C4-2B (cell line): ENCODE measurements around the gene HPRT1.

Experiments used
- ZFX ChIP-seq: fragments of 450-650 bp; IDR thresholded peaks from 2 replicates; pipeline ENCODE4 v1.6.1; 2017
- TF ChIP-seq, protein P1 (sequence below): fragments of 450-650 bp; conservative IDR thresholded peaks from 2 replicates; pipeline ENCODE4 v1.5.1; 2017; ENCODE audit warnings: mild to moderate bottlenecking

DNA sequence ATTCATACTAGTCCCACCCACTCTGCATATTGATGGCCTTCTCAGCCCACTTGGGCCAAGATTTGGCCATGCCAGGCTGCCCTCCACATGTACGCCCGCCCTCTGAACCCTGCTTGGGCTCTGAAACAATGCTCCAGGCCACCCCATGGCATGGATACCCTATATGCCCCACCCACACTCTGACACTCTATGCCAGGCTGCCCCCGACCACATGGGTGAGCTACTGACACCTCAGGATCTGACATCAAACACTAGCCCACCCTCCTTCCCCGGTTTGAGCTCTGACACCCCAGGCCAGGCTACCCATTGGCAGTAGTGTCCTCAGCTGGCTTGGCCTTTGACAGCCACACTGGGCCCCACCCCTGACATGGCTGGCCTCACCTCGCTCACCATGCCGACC, 69.5 kb downstream of the HPRT1 start:
- TF ChIP-seq, protein P1, sequence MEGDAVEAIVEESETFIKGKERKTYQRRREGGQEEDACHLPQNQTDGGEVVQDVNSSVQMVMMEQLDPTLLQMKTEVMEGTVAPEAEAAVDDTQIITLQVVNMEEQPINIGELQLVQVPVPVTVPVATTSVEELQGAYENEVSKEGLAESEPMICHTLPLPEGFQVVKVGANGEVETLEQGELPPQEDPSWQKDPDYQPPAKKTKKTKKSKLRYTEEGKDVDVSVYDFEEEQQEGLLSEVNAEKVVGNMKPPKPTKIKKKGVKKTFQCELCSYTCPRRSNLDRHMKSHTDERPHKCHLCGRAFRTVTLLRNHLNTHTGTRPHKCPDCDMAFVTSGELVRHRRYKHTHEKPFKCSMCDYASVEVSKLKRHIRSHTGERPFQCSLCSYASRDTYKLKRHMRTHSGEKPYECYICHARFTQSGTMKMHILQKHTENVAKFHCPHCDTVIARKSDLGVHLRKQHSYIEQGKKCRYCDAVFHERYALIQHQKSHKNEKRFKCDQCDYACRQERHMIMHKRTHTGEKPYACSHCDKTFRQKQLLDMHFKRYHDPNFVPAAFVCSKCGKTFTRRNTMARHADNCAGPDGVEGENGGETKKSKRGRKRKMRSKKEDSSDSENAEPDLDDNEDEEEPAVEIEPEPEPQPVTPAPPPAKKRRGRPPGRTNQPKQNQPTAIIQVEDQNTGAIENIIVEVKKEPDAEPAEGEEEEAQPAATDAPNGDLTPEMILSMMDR, result no peak
- TF ChIP-seq ZFX, result no peak
